ENCODE data around the gene SLC25A1.

DNA sequence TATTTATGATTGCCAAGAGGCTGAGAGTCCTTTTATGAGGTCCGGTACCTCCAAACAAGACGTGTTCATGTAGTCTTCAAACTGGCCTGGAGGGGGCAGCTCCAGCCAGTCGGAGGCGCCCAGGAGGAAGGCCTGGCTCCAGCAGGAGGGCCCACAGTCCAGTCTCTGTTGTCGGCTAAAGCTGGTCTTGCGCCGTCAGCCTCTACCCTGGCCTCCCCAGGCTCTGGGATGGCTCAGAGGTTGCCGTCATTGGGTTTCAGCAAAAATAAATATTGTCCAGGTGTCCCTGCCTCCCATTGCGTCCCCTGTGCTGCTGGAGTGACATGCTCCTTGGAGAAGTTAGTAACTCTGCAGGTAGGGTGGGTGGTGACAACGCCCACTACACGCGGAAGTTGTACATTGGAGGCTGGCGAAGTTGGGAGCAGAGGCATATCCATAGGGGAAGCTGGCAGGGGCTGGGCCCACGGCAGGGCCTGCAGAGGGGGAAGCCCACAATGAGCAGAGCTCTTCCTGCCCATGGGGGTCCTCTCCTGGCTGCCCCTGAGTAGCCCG lies 1.0 kb upstream of the SLC25A1 start:
- TF ChIP-seq POLR2AphosphoS5 (IDR thresholded peaks at IDR 0.05) (no peak), EP300 (IDR thresholded peaks at IDR 0.05) (no peak)
- TF ChIP-seq, protein P1, sequence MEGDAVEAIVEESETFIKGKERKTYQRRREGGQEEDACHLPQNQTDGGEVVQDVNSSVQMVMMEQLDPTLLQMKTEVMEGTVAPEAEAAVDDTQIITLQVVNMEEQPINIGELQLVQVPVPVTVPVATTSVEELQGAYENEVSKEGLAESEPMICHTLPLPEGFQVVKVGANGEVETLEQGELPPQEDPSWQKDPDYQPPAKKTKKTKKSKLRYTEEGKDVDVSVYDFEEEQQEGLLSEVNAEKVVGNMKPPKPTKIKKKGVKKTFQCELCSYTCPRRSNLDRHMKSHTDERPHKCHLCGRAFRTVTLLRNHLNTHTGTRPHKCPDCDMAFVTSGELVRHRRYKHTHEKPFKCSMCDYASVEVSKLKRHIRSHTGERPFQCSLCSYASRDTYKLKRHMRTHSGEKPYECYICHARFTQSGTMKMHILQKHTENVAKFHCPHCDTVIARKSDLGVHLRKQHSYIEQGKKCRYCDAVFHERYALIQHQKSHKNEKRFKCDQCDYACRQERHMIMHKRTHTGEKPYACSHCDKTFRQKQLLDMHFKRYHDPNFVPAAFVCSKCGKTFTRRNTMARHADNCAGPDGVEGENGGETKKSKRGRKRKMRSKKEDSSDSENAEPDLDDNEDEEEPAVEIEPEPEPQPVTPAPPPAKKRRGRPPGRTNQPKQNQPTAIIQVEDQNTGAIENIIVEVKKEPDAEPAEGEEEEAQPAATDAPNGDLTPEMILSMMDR (IDR thresholded peaks at IDR 0.05) = peak; percentile 43 to 69

All from suprapubic skin (tissue), 4 donors.